HEK293 (cell line): ENCODE measurements around the gene UBE4A.

Experiments
- CTCF ChIA-PET: fragments of 350-600 bp; formaldehyde crosslinking; extraction: SDS; loops from one replicate; lab custom pipeline; 2021; ENCODE audit warnings: antibody characterized with exemption; lab: Yijun Ruan, JAX
- POLR2A ChIA-PET: fragments of 300-600 bp; formaldehyde crosslinking; extraction: SDS; loops from one replicate; lab custom pipeline; 2020; ENCODE audit warnings: antibody characterized with exemption, inconsistent platforms; lab: Yijun Ruan, JAX
- H3K27ac ChIP-seq: fragments of 200-500 bp; sonication (Bioruptor generic); 2 replicates; pipeline ENCODE4 v1.5.1; 2014; ENCODE audit warnings: low read depth, low read length, control low read depth, inconsistent platforms; ENCODE audit errors: extremely low read depth
- H3K36me3 ChIP-seq, 2 experiments: fragments of 200-500 bp in 1 of 2; sonication (Bioruptor generic) in 1 of 2; 1 replicate in 1 of 2; 2 replicates in 1 of 2; pipeline ENCODE4 v1.5.1; 2014 to 2017; ENCODE audit warnings: inconsistent platforms in 2 of 2, low read length in 2 of 2; ENCODE audit not compliant: control insufficient read depth in 2 of 2, insufficient read depth in 1 of 2
- H3K4me1 ChIP-seq: fragments of 200-500 bp; sonication (Bioruptor generic); 2 replicates; pipeline ENCODE4 v1.5.1; 2014; ENCODE audit warnings: mild to moderate bottlenecking, low read length, inconsistent platforms; ENCODE audit not compliant: control insufficient read depth, insufficient read depth
- H3K4me3 ChIP-seq: 2 replicates; pipeline ENCODE4 v1.5.1; 2011; ENCODE audit warnings: low read depth, mild to moderate bottlenecking, control low read depth, low read length, moderate library complexity
- H3K9me3 ChIP-seq: fragments of 200-500 bp; sonication (Bioruptor generic); 2 replicates; pipeline ENCODE4 v1.5.1; 2014; ENCODE audit warnings: low read depth, low read length, inconsistent platforms; ENCODE audit not compliant: control insufficient read depth, insufficient read depth
- BCL11A ChIP-seq: fragments of 450-650 bp; formaldehyde crosslinking; IDR thresholded peaks from 2 replicates; pipeline ENCODE4 v1.5.1; 2016; ENCODE audit warnings: low read depth, missing biosample characterization, missing genetic modification characterization
- KLF9 ChIP-seq: fragments of 450-650 bp; formaldehyde crosslinking; IDR thresholded peaks from 2 replicates; pipeline ENCODE4 v1.5.1; 2016; ENCODE audit warnings: missing biosample characterization, missing genetic modification characterization, low read depth
- RBAK ChIP-seq: fragments of 450-650 bp; formaldehyde crosslinking; IDR thresholded peaks from 2 replicates; pipeline ENCODE4 v1.5.1; 2016; ENCODE audit warnings: missing biosample characterization, missing genetic modification characterization
- SP3 ChIP-seq: fragments of 450-650 bp; formaldehyde crosslinking; IDR thresholded peaks from 2 replicates; pipeline ENCODE4 v1.5.1; 2016; ENCODE audit warnings: missing biosample characterization, missing genetic modification characterization
- ZBTB1 ChIP-seq: fragments of 450-650 bp; formaldehyde crosslinking; IDR thresholded peaks from 2 replicates; pipeline ENCODE4 v1.5.1; 2016; ENCODE audit warnings: missing biosample characterization, missing genetic modification characterization
- ZBTB8A ChIP-seq: fragments of 450-650 bp; formaldehyde crosslinking; IDR thresholded peaks from 2 replicates; pipeline ENCODE4 v1.5.1; 2016; ENCODE audit warnings: missing biosample characterization, missing genetic modification characterization
- ZFP69B ChIP-seq: fragments of 450-650 bp; formaldehyde crosslinking; IDR thresholded peaks from 2 replicates; pipeline ENCODE4 v1.5.1; 2016; ENCODE audit warnings: missing biosample characterization, missing genetic modification characterization
- ZNF114 ChIP-seq: fragments of 450-650 bp; formaldehyde crosslinking; IDR thresholded peaks from 2 replicates; pipeline ENCODE4 v1.5.0; 2017; ENCODE audit warnings: missing biosample characterization, missing genetic modification characterization
- ZNF133 ChIP-seq: fragments of 450-650 bp; formaldehyde crosslinking; IDR thresholded peaks from 2 replicates; pipeline ENCODE4 v1.5.1; 2016; ENCODE audit warnings: missing biosample characterization, missing genetic modification characterization
- ZNF138 ChIP-seq: fragments of 450-650 bp; formaldehyde crosslinking; IDR thresholded peaks from 2 replicates; pipeline ENCODE4 v1.5.1; 2016; ENCODE audit warnings: missing biosample characterization, missing genetic modification characterization, borderline replicate concordance
- ZNF146 ChIP-seq: fragments of 450-650 bp; formaldehyde crosslinking; IDR thresholded peaks from 2 replicates; pipeline ENCODE4 v1.5.1; 2016; ENCODE audit warnings: missing biosample characterization, missing genetic modification characterization
- ZNF239 ChIP-seq: fragments of 450-650 bp; formaldehyde crosslinking; IDR thresholded peaks from 2 replicates; pipeline ENCODE4 v1.5.1; 2016; ENCODE audit warnings: missing biosample characterization, missing genetic modification characterization
- ZNF248 ChIP-seq: fragments of 450-650 bp; formaldehyde crosslinking; IDR thresholded peaks from 2 replicates; pipeline ENCODE4 v1.5.1; 2017; ENCODE audit warnings: missing biosample characterization, missing genetic modification characterization
- ZNF324 ChIP-seq: fragments of 450-650 bp; formaldehyde crosslinking; IDR thresholded peaks from 2 replicates; pipeline ENCODE4 v1.5.1; 2016; ENCODE audit warnings: missing biosample characterization, missing genetic modification characterization
- ZNF350 ChIP-seq: fragments of 450-650 bp; formaldehyde crosslinking; IDR thresholded peaks from 2 replicates; pipeline ENCODE4 v1.5.0; 2017; ENCODE audit warnings: missing biosample characterization, mild to moderate bottlenecking, missing genetic modification characterization
- ZNF354C ChIP-seq: fragments of 450-650 bp; formaldehyde crosslinking; IDR thresholded peaks from 2 replicates; pipeline ENCODE4 v1.5.1; 2016; ENCODE audit warnings: missing biosample characterization, missing genetic modification characterization, low read depth, borderline replicate concordance
- ZNF404 ChIP-seq: fragments of 450-650 bp; formaldehyde crosslinking; IDR thresholded peaks from 2 replicates; pipeline ENCODE4 v1.5.1; 2017; ENCODE audit warnings: missing biosample characterization, missing genetic modification characterization
- ZNF544 ChIP-seq: fragments of 450-650 bp; formaldehyde crosslinking; IDR thresholded peaks from 2 replicates; pipeline ENCODE4 v1.5.0; 2017; ENCODE audit warnings: missing biosample characterization, missing genetic modification characterization
- ZNF558 ChIP-seq: fragments of 450-650 bp; formaldehyde crosslinking; IDR thresholded peaks from 2 replicates; pipeline ENCODE4 v1.5.1; 2016; ENCODE audit warnings: missing biosample characterization, missing genetic modification characterization
- ZNF600 ChIP-seq: fragments of 450-650 bp; formaldehyde crosslinking; IDR thresholded peaks from 2 replicates; pipeline ENCODE4 v1.5.1; 2016; ENCODE audit warnings: missing biosample characterization, missing genetic modification characterization
- ZNF654 ChIP-seq: fragments of 450-650 bp; formaldehyde crosslinking; IDR thresholded peaks from 2 replicates; pipeline ENCODE4 v1.5.1; 2016; ENCODE audit warnings: low read depth, missing biosample characterization, missing genetic modification characterization
- ZNF664 ChIP-seq: fragments of 450-650 bp; formaldehyde crosslinking; IDR thresholded peaks from 2 replicates; pipeline ENCODE4 v1.5.1; 2016; ENCODE audit warnings: missing biosample characterization, missing genetic modification characterization
- ZNF692 ChIP-seq: fragments of 450-650 bp; formaldehyde crosslinking; IDR thresholded peaks from 2 replicates; pipeline ENCODE4 v1.5.1; 2016; ENCODE audit warnings: missing biosample characterization, missing genetic modification characterization
- ZNF76 ChIP-seq: fragments of 450-650 bp; formaldehyde crosslinking; IDR thresholded peaks from 2 replicates; pipeline ENCODE4; 2016; ENCODE audit warnings: low read depth, missing biosample characterization, missing genetic modification characterization, borderline replicate concordance
- ZNF830 ChIP-seq: fragments of 450-650 bp; IDR thresholded peaks from 2 replicates; pipeline ENCODE4 v1.5.0; 2018; ENCODE audit warnings: missing biosample characterization, missing genetic modification characterization, low read depth, mild to moderate bottlenecking, moderate library complexity
- ZNF843 ChIP-seq: fragments of 450-650 bp; formaldehyde crosslinking; IDR thresholded peaks from 2 replicates; pipeline ENCODE4 v1.5.1; 2016; ENCODE audit warnings: missing biosample characterization, missing genetic modification characterization
- TF ChIP-seq, protein P1 (sequence below): fragments of 450-650 bp; formaldehyde crosslinking; IDR thresholded peaks from 2 replicates; pipeline ENCODE4 v1.5.1; 2016; ENCODE audit warnings: missing biosample characterization, missing genetic modification characterization, low read depth
- TF ChIP-seq, protein P2 (sequence below): fragments of 450-650 bp; formaldehyde crosslinking; conservative IDR thresholded peaks from 2 replicates; pipeline ENCODE4 v1.5.1; 2016; ENCODE audit warnings: low read depth, missing biosample characterization, missing genetic modification characterization

The UBE4A gene

GRCh38 chr11:118364956-118365615 lies 5.7 kb downstream of the UBE4A start (continued):
- no peak for TF ChIP-seq KLF9 (tag by site-specific recombination)
- no peak for TF ChIP-seq ZNF76 (tag by site-specific recombination)
- TF ChIP-seq ZNF664 (tag by site-specific recombination): no peak
- no peak for TF ChIP-seq ZNF692 (tag by site-specific recombination)
- no peak for TF ChIP-seq ZNF544 (tag by site-specific recombination)
- no peak for TF ChIP-seq SP3 (tag by site-specific recombination)
- TF ChIP-seq ZNF830: no peak
- TF ChIP-seq ZNF324: no peak
- no peak for TF ChIP-seq RBAK
- no peak for TF ChIP-seq ZNF239 (tag by site-specific recombination)
- no peak for TF ChIP-seq ZNF600 (tag by site-specific recombination)
- TF ChIP-seq, all 188 proteins: peak for 0

DNA sequence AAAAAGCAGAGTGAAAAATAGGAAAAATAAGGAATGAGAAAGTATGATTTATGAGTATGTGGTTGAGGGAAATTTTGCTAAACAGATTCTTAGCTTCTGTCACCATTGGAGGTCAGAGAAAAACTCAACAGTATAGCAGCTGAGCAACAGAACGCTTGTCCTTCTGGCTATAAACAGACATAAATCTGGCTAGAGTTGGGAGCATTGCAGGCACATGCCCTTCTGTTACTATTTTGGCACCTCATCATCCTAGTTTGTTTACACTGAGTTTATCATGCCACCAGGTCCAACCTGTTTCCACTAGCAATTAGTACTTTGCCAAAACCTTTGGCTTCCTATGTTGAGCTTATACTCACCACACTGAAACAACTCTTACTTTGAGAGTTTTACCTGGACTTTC lies 6.9 kb downstream of the UBE4A start:
- CTCF ChIA-PET: interaction anchor here (0.7 to 1.8 kb wide), 3 partner anchors 23 to 168 kb away, joined by 3 to 8 read pairs (median 4); no protein-coding TSS in a partner anchor
- Histone ChIP-seq H3K27ac (no peak overlapping the region), H3K4me1 (no peaks in the 10 kb centered on the region), H3K36me3 (peaks cover 6 to 73% of the 10 kb centered on the region in 2 experiments), H3K4me3 (no peak overlapping the region), H3K9me3 (no peaks in the 10 kb centered on the region)
- TF ChIP-seq ZNF404 (no peak), BCL11A (tag by site-specific recombination) (no peak), ZBTB1 (tag by site-specific recombination) (no peak)
- POLR2A ChIA-PET: no interaction called here

GRCh38 chr11:118370774-118371173 lies 11.4 kb downstream of the UBE4A start:
- Histone ChIP-seq H3K4me1 (no peaks in the 10 kb centered on the region), H3K27ac (no peak overlapping the region), H3K4me3 (no peak overlapping the region), H3K36me3 (peaks cover 17 to 95% of the 10 kb centered on the region in 2 experiments), H3K9me3 (no peaks in the 10 kb centered on the region)
- CTCF ChIA-PET: interaction anchor here (0.8 to 1.3 kb wide), 2 partner anchors 75 to 200 kb away, joined by 3 read pairs; no protein-coding TSS in a partner anchor
- POLR2A ChIA-PET: no interaction called here
- TF ChIP-seq ZNF350 (tag by site-specific recombination): no peak
- no peak for TF ChIP-seq ZFP69B (tag by site-specific recombination)
- TF ChIP-seq ZNF600 (tag by site-specific recombination): no peak
- TF ChIP-seq ZNF138 (tag by site-specific recombination): no peak
- no peak for TF ChIP-seq ZNF843 (tag by site-specific recombination)
- no peak for TF ChIP-seq ZNF146 (tag by site-specific recombination)
- no peak for TF ChIP-seq ZNF654
- TF ChIP-seq ZNF354C (tag by site-specific recombination): no peak
- no peak for TF ChIP-seq ZNF558
- TF ChIP-seq ZBTB8A (tag by site-specific recombination): no peak
- TF ChIP-seq, protein P1, sequence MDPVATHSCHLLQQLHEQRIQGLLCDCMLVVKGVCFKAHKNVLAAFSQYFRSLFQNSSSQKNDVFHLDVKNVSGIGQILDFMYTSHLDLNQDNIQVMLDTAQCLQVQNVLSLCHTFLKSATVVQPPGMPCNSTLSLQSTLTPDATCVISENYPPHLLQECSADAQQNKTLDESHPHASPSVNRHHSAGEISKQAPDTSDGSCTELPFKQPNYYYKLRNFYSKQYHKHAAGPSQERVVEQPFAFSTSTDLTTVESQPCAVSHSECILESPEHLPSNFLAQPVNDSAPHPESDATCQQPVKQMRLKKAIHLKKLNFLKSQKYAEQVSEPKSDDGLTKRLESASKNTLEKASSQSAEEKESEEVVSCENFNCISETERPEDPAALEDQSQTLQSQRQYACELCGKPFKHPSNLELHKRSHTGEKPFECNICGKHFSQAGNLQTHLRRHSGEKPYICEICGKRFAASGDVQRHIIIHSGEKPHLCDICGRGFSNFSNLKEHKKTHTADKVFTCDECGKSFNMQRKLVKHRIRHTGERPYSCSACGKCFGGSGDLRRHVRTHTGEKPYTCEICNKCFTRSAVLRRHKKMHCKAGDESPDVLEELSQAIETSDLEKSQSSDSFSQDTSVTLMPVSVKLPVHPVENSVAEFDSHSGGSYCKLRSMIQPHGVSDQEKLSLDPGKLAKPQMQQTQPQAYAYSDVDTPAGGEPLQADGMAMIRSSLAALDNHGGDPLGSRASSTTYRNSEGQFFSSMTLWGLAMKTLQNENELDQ (tag by site-specific recombination): no peak
- TF ChIP-seq ZNF133 (tag by site-specific recombination): no peak
- no peak for TF ChIP-seq ZNF114 (tag by site-specific recombination)
- TF ChIP-seq, protein P2, sequence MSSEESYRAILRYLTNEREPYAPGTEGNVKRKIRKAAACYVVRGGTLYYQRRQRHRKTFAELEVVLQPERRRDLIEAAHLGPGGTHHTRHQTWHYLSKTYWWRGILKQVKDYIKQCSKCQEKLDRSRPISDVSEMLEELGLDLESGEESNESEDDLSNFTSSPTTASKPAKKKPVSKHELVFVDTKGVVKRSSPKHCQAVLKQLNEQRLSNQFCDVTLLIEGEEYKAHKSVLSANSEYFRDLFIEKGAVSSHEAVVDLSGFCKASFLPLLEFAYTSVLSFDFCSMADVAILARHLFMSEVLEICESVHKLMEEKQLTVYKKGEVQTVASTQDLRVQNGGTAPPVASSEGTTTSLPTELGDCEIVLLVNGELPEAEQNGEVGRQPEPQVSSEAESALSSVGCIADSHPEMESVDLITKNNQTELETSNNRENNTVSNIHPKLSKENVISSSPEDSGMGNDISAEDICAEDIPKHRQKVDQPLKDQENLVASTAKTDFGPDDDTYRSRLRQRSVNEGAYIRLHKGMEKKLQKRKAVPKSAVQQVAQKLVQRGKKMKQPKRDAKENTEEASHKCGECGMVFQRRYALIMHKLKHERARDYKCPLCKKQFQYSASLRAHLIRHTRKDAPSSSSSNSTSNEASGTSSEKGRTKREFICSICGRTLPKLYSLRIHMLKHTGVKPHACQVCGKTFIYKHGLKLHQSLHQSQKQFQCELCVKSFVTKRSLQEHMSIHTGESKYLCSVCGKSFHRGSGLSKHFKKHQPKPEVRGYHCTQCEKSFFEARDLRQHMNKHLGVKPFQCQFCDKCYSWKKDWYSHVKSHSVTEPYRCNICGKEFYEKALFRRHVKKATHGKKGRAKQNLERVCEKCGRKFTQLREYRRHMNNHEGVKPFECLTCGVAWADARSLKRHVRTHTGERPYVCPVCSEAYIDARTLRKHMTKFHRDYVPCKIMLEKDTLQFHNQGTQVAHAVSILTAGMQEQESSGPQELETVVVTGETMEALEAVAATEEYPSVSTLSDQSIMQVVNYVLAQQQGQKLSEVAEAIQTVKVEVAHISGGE (tag by site-specific recombination): no peak
- no peak for TF ChIP-seq ZNF248 (tag by site-specific recombination)
- TF ChIP-seq, all 188 proteins: peak for 0
